ENCODE results near the gene SRCAP.
A peak's percentile ranks its signal among the peaks of the same experiment; 100 is the strongest.

DNA sequence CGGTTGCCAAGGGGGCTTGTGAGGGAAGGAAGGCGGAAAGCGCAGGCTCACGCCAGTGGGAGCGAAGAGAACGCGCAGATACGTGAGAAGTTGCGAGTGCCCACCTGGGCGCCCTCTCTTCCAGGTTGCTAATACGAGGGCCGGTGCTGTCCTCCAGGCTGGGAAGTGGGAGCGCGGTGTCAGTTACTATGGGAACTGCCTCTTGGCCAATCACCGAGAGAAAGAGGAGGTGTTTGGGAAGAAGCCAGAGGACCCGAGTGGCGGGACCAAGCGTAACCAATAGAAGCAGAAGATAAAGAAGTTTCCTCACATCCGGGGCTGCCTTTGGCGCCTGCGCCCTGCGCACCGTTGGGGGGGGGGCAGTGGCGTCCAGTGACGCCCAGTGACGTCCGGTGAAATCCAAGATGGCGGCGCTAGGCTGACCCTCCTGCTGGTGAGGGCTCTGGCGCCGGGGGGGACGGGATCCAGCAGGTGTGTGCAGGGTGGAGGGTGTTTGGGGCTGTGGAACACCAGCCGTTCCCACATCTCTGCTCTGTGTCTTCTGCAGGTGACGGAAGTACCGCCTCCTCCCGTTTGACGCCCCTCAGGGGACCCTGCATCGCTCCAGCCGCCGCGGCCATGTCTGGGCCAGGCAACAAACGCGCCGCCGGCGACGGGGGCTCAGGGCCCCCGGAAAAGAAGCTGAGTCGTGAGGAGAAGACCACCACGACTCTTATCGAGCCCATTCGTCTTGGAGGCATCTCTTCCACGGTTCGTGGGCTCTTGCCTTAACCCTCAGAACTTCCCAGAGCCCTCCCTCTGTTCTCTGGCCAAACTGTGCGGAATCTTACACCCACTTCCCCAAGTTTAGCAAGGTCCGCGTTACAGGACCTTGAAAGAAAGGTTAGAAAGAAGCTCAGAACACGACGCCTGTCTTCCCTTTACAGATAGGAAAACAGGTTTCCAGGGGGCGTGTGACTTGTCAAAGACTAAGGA is 63.2 kb downstream of the SRCAP start, which contains the start of the genes CFAP119 and RNF40:
- TF ChIP-seq, protein P1, sequence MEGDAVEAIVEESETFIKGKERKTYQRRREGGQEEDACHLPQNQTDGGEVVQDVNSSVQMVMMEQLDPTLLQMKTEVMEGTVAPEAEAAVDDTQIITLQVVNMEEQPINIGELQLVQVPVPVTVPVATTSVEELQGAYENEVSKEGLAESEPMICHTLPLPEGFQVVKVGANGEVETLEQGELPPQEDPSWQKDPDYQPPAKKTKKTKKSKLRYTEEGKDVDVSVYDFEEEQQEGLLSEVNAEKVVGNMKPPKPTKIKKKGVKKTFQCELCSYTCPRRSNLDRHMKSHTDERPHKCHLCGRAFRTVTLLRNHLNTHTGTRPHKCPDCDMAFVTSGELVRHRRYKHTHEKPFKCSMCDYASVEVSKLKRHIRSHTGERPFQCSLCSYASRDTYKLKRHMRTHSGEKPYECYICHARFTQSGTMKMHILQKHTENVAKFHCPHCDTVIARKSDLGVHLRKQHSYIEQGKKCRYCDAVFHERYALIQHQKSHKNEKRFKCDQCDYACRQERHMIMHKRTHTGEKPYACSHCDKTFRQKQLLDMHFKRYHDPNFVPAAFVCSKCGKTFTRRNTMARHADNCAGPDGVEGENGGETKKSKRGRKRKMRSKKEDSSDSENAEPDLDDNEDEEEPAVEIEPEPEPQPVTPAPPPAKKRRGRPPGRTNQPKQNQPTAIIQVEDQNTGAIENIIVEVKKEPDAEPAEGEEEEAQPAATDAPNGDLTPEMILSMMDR (IDR thresholded peaks at IDR 0.05): no peak
- TF ChIP-seq, protein P2, sequence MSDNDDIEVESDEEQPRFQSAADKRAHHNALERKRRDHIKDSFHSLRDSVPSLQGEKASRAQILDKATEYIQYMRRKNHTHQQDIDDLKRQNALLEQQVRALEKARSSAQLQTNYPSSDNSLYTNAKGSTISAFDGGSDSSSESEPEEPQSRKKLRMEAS (CRISPR knock-in tag; IDR thresholded peaks at IDR 0.05): peak; percentile 66; the same call in 1 of the 2 replicates
- TF ChIP-seq, protein P3, sequence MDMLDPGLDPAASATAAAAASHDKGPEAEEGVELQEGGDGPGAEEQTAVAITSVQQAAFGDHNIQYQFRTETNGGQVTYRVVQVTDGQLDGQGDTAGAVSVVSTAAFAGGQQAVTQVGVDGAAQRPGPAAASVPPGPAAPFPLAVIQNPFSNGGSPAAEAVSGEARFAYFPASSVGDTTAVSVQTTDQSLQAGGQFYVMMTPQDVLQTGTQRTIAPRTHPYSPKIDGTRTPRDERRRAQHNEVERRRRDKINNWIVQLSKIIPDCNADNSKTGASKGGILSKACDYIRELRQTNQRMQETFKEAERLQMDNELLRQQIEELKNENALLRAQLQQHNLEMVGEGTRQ (CRISPR knock-in tag; IDR thresholded peaks at IDR 0.05): 0 out of 2 replicates have a peak, but pooled peaks have one; percentile 8
- no peak for TF ChIP-seq RORB (CRISPR knock-in tag; IDR thresholded peaks at IDR 0.05)
- no peak; the same call in 1 of the 2 replicates for TF ChIP-seq NFYB (CRISPR knock-in tag; conservative IDR thresholded peaks at IDR 0.05; ENCODE audit: low read depth)
- TF ChIP-seq, protein P4, sequence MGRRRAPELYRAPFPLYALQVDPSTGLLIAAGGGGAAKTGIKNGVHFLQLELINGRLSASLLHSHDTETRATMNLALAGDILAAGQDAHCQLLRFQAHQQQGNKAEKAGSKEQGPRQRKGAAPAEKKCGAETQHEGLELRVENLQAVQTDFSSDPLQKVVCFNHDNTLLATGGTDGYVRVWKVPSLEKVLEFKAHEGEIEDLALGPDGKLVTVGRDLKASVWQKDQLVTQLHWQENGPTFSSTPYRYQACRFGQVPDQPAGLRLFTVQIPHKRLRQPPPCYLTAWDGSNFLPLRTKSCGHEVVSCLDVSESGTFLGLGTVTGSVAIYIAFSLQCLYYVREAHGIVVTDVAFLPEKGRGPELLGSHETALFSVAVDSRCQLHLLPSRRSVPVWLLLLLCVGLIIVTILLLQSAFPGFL (CRISPR knock-in tag; IDR thresholded peaks at IDR 0.05; ENCODE audit: borderline replicate concordance): no peak
- TF ChIP-seq, protein P5, sequence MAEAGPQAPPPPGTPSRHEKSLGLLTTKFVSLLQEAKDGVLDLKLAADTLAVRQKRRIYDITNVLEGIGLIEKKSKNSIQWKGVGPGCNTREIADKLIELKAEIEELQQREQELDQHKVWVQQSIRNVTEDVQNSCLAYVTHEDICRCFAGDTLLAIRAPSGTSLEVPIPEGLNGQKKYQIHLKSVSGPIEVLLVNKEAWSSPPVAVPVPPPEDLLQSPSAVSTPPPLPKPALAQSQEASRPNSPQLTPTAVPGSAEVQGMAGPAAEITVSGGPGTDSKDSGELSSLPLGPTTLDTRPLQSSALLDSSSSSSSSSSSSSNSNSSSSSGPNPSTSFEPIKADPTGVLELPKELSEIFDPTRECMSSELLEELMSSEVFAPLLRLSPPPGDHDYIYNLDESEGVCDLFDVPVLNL (CRISPR knock-in tag; IDR thresholded peaks at IDR 0.05; ENCODE audit: borderline replicate concordance, low read depth): no peak
- no peak for TF ChIP-seq TCF7 (CRISPR knock-in tag; IDR thresholded peaks at IDR 0.05; ENCODE audit: low read depth)
- TF ChIP-seq, protein P6, sequence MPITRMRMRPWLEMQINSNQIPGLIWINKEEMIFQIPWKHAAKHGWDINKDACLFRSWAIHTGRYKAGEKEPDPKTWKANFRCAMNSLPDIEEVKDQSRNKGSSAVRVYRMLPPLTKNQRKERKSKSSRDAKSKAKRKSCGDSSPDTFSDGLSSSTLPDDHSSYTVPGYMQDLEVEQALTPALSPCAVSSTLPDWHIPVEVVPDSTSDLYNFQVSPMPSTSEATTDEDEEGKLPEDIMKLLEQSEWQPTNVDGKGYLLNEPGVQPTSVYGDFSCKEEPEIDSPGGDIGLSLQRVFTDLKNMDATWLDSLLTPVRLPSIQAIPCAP (CRISPR knock-in tag; IDR thresholded peaks at IDR 0.05): no peak

All from WTC11 (cell line).